Cardiac muscle cell (in vitro differentiated cells and primary cell): ENCODE results near the gene CLEC20A. TPM values are rescaled to one million over a fixed set of nuclear protein-coding genes. Genes with fewer than 3 reads are reported as not detected.

Source experiments
- DNase-seq, 2 donors: peaks; one replicate each; pipeline versions ENCODE4 v3.0.0 to v3.0.0-alpha.2; 2010 to 2017; ENCODE audit warnings: low read depth in 1 of 2, low spot score in 1 of 2
- H3K27ac ChIP-seq: fragments of 200-600 bp; sonication (generic); 2 replicates; pipeline ENCODE4 v1.5.1; 2016
- H3K27me3 ChIP-seq: fragments of 200-600 bp; sonication (generic); 2 replicates; pipeline ENCODE4 v1.6.0; 2016; ENCODE audit warnings: control low read depth
- H3K36me3 ChIP-seq: fragments of 200-600 bp; sonication (generic); 2 replicates; pipeline ENCODE4 v1.5.1; 2016; ENCODE audit warnings: control low read depth
- H3K4me1 ChIP-seq: fragments of 200-600 bp; sonication (generic); 2 replicates; pipeline ENCODE4 v1.8.1; 2017; ENCODE audit warnings: low read depth, mild to moderate bottlenecking, mixed run types
- H3K4me3 ChIP-seq: fragments of 200-600 bp; sonication (generic); 2 replicates; pipeline ENCODE4 v1.5.1; 2016; ENCODE audit warnings: mild to moderate bottlenecking
- H3K9me3 ChIP-seq: fragments of 200-600 bp; sonication (generic); 2 replicates; pipeline ENCODE4 v1.5.1; 2017; ENCODE audit warnings: low read depth, mild to moderate bottlenecking, control low read depth
- polyA plus RNA-seq: library from polyadenylated mRNA; unstranded; fragments of >200 nt; fragmentation: Nextera tagmentation; extraction: Ambion mirVana; gene quantifications from 2 replicates; pipeline ENCODE4 v1.2.1, GENCODE V29; 2016
- total RNA-seq: library from RNA; depleted of rRNA; stranded (reverse); fragments of >200 nt; gene quantifications from 2 replicates; pipeline ENCODE4 v1.2.3, GENCODE V29; 2016
- TF ChIP-seq, protein P1 (sequence below): IDR thresholded peaks from 2 replicates; pipeline ENCODE4 v1.5.1; 2012; ENCODE audit warnings: low read depth, mild to moderate bottlenecking, low read length

Gene CLEC20A
- total and polyA plus RNA-seq, 2 experiments from 2014 or later, result not detected

DNA sequence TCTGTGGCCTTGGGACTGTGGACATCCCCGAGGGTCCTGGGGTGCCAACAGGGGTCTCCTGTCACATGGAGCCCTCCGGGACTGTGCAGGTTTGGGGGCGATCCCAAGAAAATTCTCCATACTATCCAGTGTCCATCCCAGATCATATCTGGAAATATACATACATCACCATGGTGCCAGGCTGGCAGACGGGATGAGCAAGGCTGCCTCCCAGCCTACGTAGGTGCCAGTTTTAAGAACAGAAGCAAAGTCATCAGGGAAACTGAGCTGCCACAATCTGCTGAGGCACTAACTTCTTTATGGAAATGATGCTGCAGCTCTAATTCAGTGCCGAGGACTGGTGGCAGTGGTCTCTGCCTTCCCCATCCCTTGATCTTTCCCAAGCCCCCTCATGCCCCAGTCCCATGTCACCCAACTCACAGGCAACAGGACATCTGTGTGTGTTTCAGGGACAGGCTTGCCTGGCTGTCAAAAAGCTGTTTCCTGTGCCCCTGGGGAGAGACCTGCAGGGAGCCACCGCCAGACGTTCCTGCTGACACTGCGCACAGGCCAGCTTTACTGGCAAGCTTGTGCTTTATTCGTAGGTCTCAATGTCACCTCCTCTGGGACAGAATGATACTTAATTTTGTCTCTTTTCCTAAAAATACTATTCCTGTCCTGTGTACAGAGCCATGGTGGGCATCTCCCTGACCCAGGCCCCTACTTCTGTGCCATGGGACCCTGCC, 31.6 kb upstream of the CLEC20A start:
- DNase-seq, result no peak
- Histone ChIP-seq H3K4me1 (peaks cover 7% of the 10 kb centered on the region), H3K36me3 (no peaks in the 10 kb centered on the region), H3K27me3 (no peaks in the 10 kb centered on the region), H3K9me3 (no peaks in the 10 kb centered on the region), H3K27ac (no peak overlapping the region), H3K4me3 (no peak overlapping the region)
- TF ChIP-seq, protein P1, sequence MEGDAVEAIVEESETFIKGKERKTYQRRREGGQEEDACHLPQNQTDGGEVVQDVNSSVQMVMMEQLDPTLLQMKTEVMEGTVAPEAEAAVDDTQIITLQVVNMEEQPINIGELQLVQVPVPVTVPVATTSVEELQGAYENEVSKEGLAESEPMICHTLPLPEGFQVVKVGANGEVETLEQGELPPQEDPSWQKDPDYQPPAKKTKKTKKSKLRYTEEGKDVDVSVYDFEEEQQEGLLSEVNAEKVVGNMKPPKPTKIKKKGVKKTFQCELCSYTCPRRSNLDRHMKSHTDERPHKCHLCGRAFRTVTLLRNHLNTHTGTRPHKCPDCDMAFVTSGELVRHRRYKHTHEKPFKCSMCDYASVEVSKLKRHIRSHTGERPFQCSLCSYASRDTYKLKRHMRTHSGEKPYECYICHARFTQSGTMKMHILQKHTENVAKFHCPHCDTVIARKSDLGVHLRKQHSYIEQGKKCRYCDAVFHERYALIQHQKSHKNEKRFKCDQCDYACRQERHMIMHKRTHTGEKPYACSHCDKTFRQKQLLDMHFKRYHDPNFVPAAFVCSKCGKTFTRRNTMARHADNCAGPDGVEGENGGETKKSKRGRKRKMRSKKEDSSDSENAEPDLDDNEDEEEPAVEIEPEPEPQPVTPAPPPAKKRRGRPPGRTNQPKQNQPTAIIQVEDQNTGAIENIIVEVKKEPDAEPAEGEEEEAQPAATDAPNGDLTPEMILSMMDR, result no peak

DNA sequence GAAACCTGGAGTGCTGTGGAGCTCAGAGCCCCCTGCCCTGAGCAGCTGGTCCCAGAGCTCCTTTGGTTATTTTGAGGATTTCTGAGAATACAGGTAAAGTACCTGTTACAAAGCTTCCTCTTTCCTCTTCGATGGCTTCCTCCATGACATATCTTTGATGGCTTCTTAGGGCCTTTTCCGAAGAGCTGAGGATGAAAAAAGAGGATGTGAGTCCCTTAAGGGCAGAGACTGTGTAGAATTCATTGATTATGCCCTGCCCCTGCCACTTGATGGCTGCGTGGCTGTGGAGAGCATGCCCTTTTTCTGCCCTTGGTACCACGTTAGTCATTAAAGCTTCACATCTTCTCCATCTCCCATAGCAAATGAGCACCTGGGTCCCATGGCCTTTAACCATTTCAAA, 30.4 kb upstream of the CLEC20A start:
- TF ChIP-seq, protein P1, result no peak
- no peak for DNase-seq
- no peaks in the 10 kb centered on the region for H3K27me3 ChIP-seq
- H3K27ac ChIP-seq, result no peak overlapping the region
- no peaks in the 10 kb centered on the region for H3K9me3 ChIP-seq
- H3K4me1 ChIP-seq, result peaks cover 7% of the 10 kb centered on the region
- H3K4me3 ChIP-seq, result no peak overlapping the region
- no peaks in the 10 kb centered on the region for H3K36me3 ChIP-seq

DNA sequence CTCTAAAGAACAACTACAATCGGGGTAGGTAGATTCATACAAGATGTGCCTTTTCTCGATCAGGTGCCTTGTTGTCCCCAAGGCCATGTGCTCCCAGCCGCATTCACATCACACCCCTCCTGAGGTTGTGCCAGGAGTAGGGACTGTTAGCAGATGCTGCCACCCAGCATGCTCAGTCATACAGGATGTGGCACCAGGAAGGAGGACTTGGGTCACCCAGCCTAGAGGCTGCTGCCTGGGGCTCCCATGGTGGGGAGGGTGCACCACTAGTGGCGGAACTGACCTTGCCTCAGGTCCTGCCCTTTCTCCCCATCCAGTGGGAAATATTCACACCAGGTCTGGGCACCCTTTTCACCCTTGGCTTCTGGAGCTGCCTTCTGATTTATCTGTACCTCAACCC, 24.5 kb upstream of the CLEC20A start:
- no peak for DNase-seq
- H3K4me3 ChIP-seq, result no peak overlapping the region
- TF ChIP-seq, protein P1, result no peak

DNA sequence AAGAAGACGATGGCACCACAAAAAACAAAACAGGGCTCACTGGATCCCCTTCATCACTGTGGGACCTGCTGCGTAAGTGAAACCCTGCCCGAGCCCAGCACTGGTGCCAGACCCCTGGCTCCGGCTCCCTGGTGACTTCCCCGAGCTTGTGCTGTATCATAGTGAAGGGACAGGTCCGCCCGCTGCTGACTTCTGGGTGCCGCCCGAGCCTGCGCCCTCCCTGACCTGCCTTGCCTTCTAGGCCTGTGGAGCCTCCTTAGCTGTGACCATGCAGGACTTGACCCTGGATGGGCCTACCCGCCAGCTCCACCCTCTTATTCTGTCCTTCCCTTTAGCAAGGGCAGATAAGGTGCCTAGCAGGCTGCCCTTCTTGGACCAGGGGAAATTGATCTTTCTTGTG, 24.0 kb upstream of the CLEC20A start:
- TF ChIP-seq, protein P1, result no peak
- Histone ChIP-seq H3K4me3 (no peak overlapping the region), H3K9me3 (no peaks in the 10 kb centered on the region), H3K36me3 (no peaks in the 10 kb centered on the region), H3K4me1 (no peaks in the 10 kb centered on the region), H3K27ac (no peak overlapping the region), H3K27me3 (no peaks in the 10 kb centered on the region)
- DNase-seq, result no peak

More for the DNA sequence above, 24.5 kb upstream of the CLEC20A start:
- Histone ChIP-seq H3K27me3 (no peaks in the 10 kb centered on the region), H3K27ac (no peak overlapping the region), H3K4me1 (no peaks in the 10 kb centered on the region), H3K9me3 (no peaks in the 10 kb centered on the region), H3K36me3 (no peaks in the 10 kb centered on the region)

DNA sequence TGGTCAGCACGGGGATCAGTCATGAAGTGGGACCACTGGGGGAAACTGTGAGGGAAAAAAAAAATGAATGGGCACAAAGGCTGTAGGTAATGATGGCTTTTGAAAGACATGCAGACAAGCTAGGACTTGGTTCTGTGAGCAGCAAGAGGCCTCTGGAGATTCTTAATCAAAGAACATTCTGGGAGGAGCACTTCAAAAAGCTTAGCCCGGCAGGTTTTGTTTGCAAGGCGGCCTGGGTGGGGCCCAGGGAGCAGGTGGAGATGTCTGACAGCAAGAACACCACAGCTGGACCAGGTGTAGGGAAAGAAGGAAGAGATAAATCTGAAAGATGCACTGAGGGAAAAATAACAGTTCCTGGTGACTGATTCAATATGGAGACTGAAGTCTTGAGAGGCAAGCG, 22.1 kb upstream of the CLEC20A start:
- TF ChIP-seq, protein P1, result no peak
- DNase-seq, result no peak
- no peaks in the 10 kb centered on the region for H3K4me1 ChIP-seq
- H3K36me3 ChIP-seq, result no peaks in the 10 kb centered on the region
- no peak overlapping the region for H3K4me3 ChIP-seq
- H3K27me3 ChIP-seq, result no peaks in the 10 kb centered on the region
- no peak overlapping the region for H3K27ac ChIP-seq
- no peaks in the 10 kb centered on the region for H3K9me3 ChIP-seq
